ENCODE data around the gene EIF5B.

Gene EIF5B

DNA sequence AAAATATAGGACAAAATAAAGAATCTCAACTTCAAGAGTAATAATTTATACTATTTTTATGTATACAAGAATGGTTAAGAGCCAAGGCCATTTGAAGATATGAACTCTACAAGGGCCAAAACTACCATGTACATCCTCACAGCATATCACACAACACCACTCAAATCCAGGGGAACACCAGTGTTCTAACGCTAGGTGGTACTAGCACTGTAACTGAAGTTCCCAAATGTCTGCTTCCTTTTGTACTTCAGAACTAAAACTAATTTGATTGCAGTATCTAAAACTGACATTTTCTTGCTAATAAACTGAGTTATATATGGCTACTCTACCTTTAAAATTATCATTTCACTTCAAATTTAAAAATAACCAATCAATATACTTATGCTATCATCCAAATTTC lies 105.6 kb downstream of the EIF5B start:
- H3K27me3 ChIP-seq (replicated peaks) = no peaks in the 10 kb centered on the region
- no peak overlapping the region for H3K27ac ChIP-seq
- DNase-seq = no peak
- peaks cover 11% of the 10 kb centered on the region for H3K36me3 ChIP-seq (replicated peaks)
- no peak overlapping the region for H3K4me3 ChIP-seq (ENCODE audit: low read depth, low read length)
- in situ Hi-C loops (cut with HindIII; ENCODE audit: low pct_ligation_motif_present, low sequenced_read_pairs) = no loop called here
- TF ChIP-seq, protein P1, sequence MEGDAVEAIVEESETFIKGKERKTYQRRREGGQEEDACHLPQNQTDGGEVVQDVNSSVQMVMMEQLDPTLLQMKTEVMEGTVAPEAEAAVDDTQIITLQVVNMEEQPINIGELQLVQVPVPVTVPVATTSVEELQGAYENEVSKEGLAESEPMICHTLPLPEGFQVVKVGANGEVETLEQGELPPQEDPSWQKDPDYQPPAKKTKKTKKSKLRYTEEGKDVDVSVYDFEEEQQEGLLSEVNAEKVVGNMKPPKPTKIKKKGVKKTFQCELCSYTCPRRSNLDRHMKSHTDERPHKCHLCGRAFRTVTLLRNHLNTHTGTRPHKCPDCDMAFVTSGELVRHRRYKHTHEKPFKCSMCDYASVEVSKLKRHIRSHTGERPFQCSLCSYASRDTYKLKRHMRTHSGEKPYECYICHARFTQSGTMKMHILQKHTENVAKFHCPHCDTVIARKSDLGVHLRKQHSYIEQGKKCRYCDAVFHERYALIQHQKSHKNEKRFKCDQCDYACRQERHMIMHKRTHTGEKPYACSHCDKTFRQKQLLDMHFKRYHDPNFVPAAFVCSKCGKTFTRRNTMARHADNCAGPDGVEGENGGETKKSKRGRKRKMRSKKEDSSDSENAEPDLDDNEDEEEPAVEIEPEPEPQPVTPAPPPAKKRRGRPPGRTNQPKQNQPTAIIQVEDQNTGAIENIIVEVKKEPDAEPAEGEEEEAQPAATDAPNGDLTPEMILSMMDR (IDR thresholded peaks at IDR 0.05; ENCODE audit: low read depth, low read length, missing control alignments) = no peak

DNA sequence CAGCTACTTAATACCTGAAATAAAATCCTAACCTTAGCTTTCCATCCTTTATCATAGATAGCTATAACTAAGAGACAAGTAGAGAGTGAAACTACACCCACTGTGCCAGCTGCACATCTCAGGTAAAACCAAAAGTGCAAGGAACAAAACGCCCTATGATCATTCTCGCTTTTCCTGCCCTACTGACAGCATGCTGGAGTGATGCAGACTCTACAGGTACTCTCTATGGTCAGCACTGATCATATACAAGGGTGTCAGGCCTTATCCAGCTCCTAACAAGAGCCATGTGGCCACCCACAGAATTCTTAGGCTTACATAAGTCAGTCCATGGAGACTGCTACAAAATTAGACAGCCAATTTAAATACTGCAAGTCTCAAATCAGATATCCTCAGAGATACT lies 107.0 kb downstream of the EIF5B start:
- TF ChIP-seq, protein P1 (IDR thresholded peaks at IDR 0.05; ENCODE audit: low read depth, low read length, missing control alignments) = no peak
- H3K27ac ChIP-seq = no peak overlapping the region
- DNase-seq = no peak
- no peak overlapping the region for H3K4me3 ChIP-seq (ENCODE audit: low read depth, low read length)
- H3K36me3 ChIP-seq (replicated peaks) = peaks cover 4% of the 10 kb centered on the region
- no peaks in the 10 kb centered on the region for H3K27me3 ChIP-seq (replicated peaks)
- in situ Hi-C loops (cut with HindIII; ENCODE audit: low pct_ligation_motif_present, low sequenced_read_pairs) = no loop called here

DNA sequence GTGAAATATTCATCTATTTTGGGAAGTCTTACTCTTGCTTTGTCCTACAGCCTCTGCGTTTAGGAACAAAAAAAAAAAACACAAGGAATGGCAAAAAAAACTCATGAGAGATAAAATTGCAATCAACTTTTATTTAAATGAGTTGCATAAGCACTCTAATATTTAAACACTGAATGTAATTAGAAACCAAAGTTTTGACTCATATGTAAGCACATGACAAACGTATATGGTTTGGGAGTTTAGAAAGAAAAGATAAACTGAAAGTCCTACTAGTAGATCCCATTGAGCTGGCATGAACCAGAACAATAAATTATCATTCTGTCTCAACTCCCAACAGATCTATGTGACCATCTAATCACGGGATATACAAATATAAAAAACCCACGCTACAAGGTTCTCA lies 107.9 kb downstream of the EIF5B start:
- no peak for DNase-seq
- no peak overlapping the region for H3K27ac ChIP-seq
- H3K4me3 ChIP-seq (ENCODE audit: low read depth, low read length) = no peak overlapping the region
- peaks cover 4% of the 10 kb centered on the region for H3K36me3 ChIP-seq (replicated peaks)
- in situ Hi-C loops (cut with HindIII; ENCODE audit: low pct_ligation_motif_present, low sequenced_read_pairs) = no loop called here
- no peaks in the 10 kb centered on the region for H3K27me3 ChIP-seq (replicated peaks)
- TF ChIP-seq, protein P1 (IDR thresholded peaks at IDR 0.05; ENCODE audit: low read depth, low read length, missing control alignments) = no peak

DNA sequence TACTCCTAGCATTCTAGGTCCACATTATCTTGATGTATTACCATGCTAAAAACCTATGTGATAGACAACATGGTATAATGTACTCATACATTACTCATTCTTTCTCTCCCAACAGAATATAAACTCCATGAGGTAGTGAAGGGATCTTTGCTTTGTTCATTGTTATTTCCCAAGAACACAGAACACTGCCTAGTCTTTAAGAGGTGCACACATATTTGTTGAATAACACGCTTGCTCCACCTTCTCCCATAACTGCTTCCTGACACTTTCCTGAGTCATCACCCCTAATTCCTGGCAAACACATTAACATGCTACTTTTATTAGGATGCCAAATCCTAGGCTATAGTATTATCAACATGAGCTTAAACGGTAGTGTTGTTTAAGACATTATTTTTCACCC lies 111.4 kb downstream of the EIF5B start:
- in situ Hi-C loops (cut with HindIII; ENCODE audit: low pct_ligation_motif_present, low sequenced_read_pairs) = no loop called here
- DNase-seq = peak; percentile 14
- TF ChIP-seq, protein P1 (IDR thresholded peaks at IDR 0.05; ENCODE audit: low read depth, low read length, missing control alignments) = no peak
- peaks cover 10% of the 10 kb centered on the region for H3K36me3 ChIP-seq (replicated peaks)
- no peak overlapping the region for H3K4me3 ChIP-seq (ENCODE audit: low read depth, low read length)
- H3K27me3 ChIP-seq (replicated peaks) = no peaks in the 10 kb centered on the region
- H3K27ac ChIP-seq = no peak overlapping the region

DNA sequence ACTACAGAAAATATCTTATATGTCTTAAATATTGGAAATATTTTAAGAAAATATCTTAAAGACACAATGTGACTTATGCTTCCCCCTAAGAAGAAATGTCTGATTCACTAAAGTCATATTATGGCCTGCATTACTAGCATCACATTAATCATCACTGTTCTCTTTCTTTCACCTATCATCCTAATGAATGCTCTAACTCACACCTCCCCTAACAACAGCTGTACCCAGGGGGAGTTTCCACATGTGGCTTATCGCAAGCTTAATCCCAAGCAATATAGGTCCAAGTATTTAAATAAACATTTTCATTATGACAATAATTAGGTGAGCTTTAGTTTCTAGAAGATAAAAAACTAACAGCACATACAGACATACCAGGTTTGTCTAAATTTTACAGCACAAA lies 113.0 kb downstream of the EIF5B start:
- Histone ChIP-seq H3K36me3 (replicated peaks) (peaks cover 11% of the 10 kb centered on the region), H3K27ac (no peak overlapping the region), H3K4me3 (ENCODE audit: low read depth, low read length) (no peak overlapping the region), H3K27me3 (replicated peaks) (no peaks in the 10 kb centered on the region)
- DNase-seq = no peak
- TF ChIP-seq, protein P1 (IDR thresholded peaks at IDR 0.05; ENCODE audit: low read depth, low read length, missing control alignments) = no peak
- in situ Hi-C loops (cut with HindIII; ENCODE audit: low pct_ligation_motif_present, low sequenced_read_pairs) = no loop called here

Measured in brain microvascular endothelial cell (primary cell).